Panc1 (cell line): Measurements from ENCODE around the gene THAP4. TPM values are rescaled to one million over a fixed set of nuclear protein-coding genes. Genes with fewer than 3 reads are reported as not detected.

Experiments
- ATAC-seq: fragments of 200-7000 bp; cut with Tn5 transposase; 2 replicates; pipeline ENCODE4 v1.9.1; 2020; ENCODE audit warnings: mild to moderate bottlenecking, moderate library complexity
- BruUV-seq: library from RNA; stranded (reverse); fragments of 400-500 nt; replicated peaks from 2 replicates; lab custom pipeline; 2021; lab: Mats Ljungman, UMichigan
- CTCF ChIA-PET: fragments of 300-600 bp; sonication (Branson Sonifier 250); formaldehyde crosslinking; loops from one replicate; lab custom pipeline; 2022; ENCODE audit warnings: antibody characterized with exemption; lab: Charles Lee
- POLR2A ChIA-PET: fragments of 300-600 bp; sonication (Branson Sonifier 250); formaldehyde crosslinking; loops from one replicate; lab custom pipeline; 2022; ENCODE audit warnings: antibody characterized with exemption; lab: Charles Lee
- DNase-seq: peaks from one replicate; pipeline ENCODE4 v3.0.0-alpha.2; 2010; ENCODE audit warnings: low read depth, low spot score
- H3K27ac ChIP-seq: 2 replicates; pipeline ENCODE4 v1.5.1; 2011; ENCODE audit warnings: mild to moderate bottlenecking, low read length, inconsistent platforms
- H3K27me3 ChIP-seq: fragments of 200-500 bp; sonication (Bioruptor generic); 2 replicates; pipeline ENCODE4 v1.6.0; 2014; ENCODE audit warnings: low read length, inconsistent platforms; ENCODE audit not compliant: control insufficient read depth, insufficient read depth
- H3K36me3 ChIP-seq: fragments of 200-500 bp; sonication (Bioruptor generic); 2 replicates; pipeline ENCODE4 v1.5.1; 2014; ENCODE audit warnings: inconsistent platforms, mild to moderate bottlenecking, low read length, moderate library complexity; ENCODE audit not compliant: control insufficient read depth, insufficient read depth
- H3K4me1 ChIP-seq: 2 replicates; pipeline ENCODE4 v1.5.1; 2011; ENCODE audit warnings: inconsistent platforms, mild to moderate bottlenecking, low read length, moderate library complexity; ENCODE audit not compliant: control insufficient read depth, insufficient read depth
- H3K4me3 ChIP-seq, 2 experiments: 2 replicates each; pipeline ENCODE4 v1.5.1; 2011 to 2012; ENCODE audit warnings: low read depth in 2 of 2, low read length in 2 of 2, mild to moderate bottlenecking in 2 of 2, inconsistent platforms in 1 of 2, moderate library complexity in 1 of 2
- H3K9me3 ChIP-seq: fragments of 200-500 bp; sonication (Bioruptor generic); 2 replicates; pipeline ENCODE4 v1.5.1; 2014; ENCODE audit warnings: low read depth, mild to moderate bottlenecking, inconsistent platforms, low read length, moderate library complexity; ENCODE audit not compliant: control insufficient read depth, insufficient read depth
- POLR2AphosphoS5 ChIP-seq: IDR thresholded peaks from 2 replicates; pipeline ENCODE4 v1.6.1; 2012; ENCODE audit warnings: mild to moderate bottlenecking, low read depth, low read length, moderate library complexity
- SIN3A ChIP-seq: IDR thresholded peaks from 2 replicates; pipeline ENCODE4 v1.6.1; 2012; ENCODE audit warnings: low read depth, mild to moderate bottlenecking, low read length, moderate library complexity, borderline replicate concordance; ENCODE audit not compliant: insufficient read depth
- TCF7L2 ChIP-seq: IDR thresholded peaks from 2 replicates; pipeline ENCODE4 v1.6.1; 2011; ENCODE audit warnings: mild to moderate bottlenecking, low read depth, low read length, inconsistent platforms
- in situ Hi-C: cut with HindIII; loops from 2 replicates; pipeline ENCODE4 v1.10.0; 2016; ENCODE audit warnings: low sequenced_read_pairs, low pct_unique_long_range_greater_than_20kb
- intact Hi-C: fragments of 100-400 bp; cut with micrococcal nuclease; formaldehyde crosslinking; loops from one replicate; pipeline ENCODE4 v1.10.0; 2022; ENCODE audit not compliant: unreplicated experiment
- total RNA-seq: library from RNA; stranded (reverse); gene quantifications from one replicate; pipeline ENCODE4 v1.2.1, GENCODE V29; 2021; ENCODE audit not compliant: unreplicated experiment
- TF ChIP-seq, protein P1 (sequence below), 2 experiments: IDR thresholded peaks; 2 replicates each; pipeline ENCODE4 v1.6.1; 2011 to 2012; ENCODE audit warnings: low read depth in 2 of 2, control low read depth in 1 of 2, low read length in 1 of 2, mild to moderate bottlenecking in 1 of 2, moderate library complexity in 1 of 2; ENCODE audit not compliant: insufficient read depth in 1 of 2
- TF ChIP-seq, protein P2 (sequence below): fragments of 450-650 bp; IDR thresholded peaks from 2 replicates; pipeline ENCODE4 v1.5.1; 2017; ENCODE audit warnings: mild to moderate bottlenecking

Gene THAP4
- total RNA-seq, 1 experiment from 2014 or later: 77.9 TPM

DNA sequence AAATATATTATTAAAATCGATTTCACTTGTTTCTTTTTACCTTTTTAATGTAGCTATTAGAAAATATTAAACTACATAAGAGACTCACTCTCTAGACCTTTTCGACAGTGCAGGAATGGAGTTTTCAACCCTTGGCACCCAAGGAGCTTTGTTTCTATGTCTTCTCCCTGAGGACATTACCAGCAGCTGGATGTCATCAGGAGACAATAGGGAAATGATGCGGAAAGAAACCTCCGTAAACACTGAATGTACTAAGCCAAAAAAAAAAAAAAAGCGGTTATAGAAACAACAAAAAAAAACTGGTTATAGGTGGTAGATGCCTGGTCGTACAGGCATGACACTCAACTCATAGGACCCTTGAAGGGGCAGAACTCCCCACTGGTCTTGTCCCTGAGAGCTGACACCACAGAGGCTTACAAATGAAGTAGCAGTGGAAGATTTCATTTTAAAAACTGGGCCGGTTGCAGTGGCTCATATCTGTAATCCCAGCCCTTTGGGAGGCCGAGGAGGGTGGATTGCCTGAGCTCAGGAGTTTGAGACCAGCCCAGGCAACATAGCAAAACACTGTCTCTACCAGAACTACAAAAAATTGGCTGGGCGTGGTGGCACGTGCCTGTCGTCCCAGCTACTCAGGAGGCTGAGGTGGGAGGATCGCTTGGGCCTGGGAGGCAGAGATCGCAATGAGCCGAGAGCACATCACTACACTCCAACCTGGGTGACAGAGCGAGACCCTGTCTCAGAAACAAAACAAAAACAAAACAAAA lies 23.8 kb downstream of the THAP4 start:
- Histone ChIP-seq H3K4me3 (no peak overlapping the region), H3K4me1 (peaks cover 5% of the 10 kb centered on the region; the same call in 1 of the 2 replicates), H3K9me3 (no peaks in the 10 kb centered on the region), H3K27me3 (no peaks in the 10 kb centered on the region), H3K27ac (no peak overlapping the region), H3K36me3 (no peaks in the 10 kb centered on the region)
- in situ Hi-C loops (no loop called here), intact Hi-C loops (no loop called here)
- CTCF ChIA-PET: no interaction called here
- POLR2A ChIA-PET: no interaction called here
- ATAC-seq (no peak), DNase-seq (no peak)
- BruUV-seq: no TSS peak
- TF ChIP-seq POLR2AphosphoS5: no peak
- TF ChIP-seq TCF7L2: no peak
- no peak for TF ChIP-seq SIN3A
- TF ChIP-seq, protein P1, sequence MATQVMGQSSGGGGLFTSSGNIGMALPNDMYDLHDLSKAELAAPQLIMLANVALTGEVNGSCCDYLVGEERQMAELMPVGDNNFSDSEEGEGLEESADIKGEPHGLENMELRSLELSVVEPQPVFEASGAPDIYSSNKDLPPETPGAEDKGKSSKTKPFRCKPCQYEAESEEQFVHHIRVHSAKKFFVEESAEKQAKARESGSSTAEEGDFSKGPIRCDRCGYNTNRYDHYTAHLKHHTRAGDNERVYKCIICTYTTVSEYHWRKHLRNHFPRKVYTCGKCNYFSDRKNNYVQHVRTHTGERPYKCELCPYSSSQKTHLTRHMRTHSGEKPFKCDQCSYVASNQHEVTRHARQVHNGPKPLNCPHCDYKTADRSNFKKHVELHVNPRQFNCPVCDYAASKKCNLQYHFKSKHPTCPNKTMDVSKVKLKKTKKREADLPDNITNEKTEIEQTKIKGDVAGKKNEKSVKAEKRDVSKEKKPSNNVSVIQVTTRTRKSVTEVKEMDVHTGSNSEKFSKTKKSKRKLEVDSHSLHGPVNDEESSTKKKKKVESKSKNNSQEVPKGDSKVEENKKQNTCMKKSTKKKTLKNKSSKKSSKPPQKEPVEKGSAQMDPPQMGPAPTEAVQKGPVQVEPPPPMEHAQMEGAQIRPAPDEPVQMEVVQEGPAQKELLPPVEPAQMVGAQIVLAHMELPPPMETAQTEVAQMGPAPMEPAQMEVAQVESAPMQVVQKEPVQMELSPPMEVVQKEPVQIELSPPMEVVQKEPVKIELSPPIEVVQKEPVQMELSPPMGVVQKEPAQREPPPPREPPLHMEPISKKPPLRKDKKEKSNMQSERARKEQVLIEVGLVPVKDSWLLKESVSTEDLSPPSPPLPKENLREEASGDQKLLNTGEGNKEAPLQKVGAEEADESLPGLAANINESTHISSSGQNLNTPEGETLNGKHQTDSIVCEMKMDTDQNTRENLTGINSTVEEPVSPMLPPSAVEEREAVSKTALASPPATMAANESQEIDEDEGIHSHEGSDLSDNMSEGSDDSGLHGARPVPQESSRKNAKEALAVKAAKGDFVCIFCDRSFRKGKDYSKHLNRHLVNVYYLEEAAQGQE (IDR thresholded peaks at IDR 0.05; ENCODE audit: insufficient read depth in 1 of 2, low read depth in 2 of 2, low read length in 1 of 2): no peak
- TF ChIP-seq, protein P2, sequence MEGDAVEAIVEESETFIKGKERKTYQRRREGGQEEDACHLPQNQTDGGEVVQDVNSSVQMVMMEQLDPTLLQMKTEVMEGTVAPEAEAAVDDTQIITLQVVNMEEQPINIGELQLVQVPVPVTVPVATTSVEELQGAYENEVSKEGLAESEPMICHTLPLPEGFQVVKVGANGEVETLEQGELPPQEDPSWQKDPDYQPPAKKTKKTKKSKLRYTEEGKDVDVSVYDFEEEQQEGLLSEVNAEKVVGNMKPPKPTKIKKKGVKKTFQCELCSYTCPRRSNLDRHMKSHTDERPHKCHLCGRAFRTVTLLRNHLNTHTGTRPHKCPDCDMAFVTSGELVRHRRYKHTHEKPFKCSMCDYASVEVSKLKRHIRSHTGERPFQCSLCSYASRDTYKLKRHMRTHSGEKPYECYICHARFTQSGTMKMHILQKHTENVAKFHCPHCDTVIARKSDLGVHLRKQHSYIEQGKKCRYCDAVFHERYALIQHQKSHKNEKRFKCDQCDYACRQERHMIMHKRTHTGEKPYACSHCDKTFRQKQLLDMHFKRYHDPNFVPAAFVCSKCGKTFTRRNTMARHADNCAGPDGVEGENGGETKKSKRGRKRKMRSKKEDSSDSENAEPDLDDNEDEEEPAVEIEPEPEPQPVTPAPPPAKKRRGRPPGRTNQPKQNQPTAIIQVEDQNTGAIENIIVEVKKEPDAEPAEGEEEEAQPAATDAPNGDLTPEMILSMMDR: no peak

DNA sequence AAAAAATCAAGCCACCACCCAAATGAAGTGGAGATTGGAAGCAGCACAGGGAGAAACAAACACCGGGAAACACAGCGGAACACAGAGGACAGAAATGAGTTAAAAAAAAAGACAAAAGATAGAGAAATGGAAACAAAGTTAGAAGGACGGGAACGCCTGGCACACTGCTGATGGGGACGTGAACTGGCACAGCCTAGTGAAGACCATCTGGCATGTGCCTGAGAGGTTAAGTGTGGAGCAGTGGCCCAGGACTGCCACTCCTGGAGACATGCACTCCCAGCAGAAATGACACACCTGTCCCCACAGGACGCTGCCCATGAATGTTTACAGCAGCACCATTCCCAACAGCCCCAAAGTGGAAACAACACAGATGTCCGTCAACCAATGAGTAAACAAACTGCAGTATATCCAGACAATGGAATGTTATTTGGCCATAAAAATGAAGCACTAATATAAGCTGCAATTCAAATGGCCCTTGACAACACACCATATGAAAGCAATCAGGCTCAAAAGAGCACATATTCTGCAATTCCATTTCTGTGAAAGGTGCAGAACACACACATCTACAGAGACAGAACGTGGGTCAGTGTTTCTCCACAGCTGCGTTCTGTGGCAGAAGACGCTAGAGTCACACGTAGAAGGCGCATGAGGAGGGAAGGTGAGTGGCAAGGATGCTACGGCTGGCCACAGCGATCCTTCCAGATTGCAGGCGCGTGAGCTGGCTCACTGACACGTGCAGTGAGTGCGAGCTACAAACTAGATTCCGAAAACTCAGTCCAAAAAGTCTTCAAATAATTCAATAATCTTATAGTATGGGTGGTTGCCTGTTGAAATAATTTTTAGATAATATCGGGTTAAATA lies 24.6 kb downstream of the THAP4 start:
- Histone ChIP-seq H3K9me3 (no peaks in the 10 kb centered on the region), H3K27me3 (no peaks in the 10 kb centered on the region), H3K36me3 (no peaks in the 10 kb centered on the region), H3K27ac (no peak overlapping the region), H3K4me1 (peaks cover 5% of the 10 kb centered on the region; the same call in 1 of the 2 replicates), H3K4me3 (no peak overlapping the region)
- ATAC-seq (no peak), DNase-seq (no peak)
- ChIA-PET POLR2A (no interaction called here), CTCF (no interaction called here)
- TF ChIP-seq TCF7L2 (no peak), POLR2AphosphoS5 (no peak), SIN3A (no peak)
- TF ChIP-seq, protein P2: no peak
- TF ChIP-seq, protein P1 (IDR thresholded peaks at IDR 0.05; ENCODE audit: insufficient read depth in 1 of 2, low read depth in 2 of 2, low read length in 1 of 2): no peak
- intact Hi-C loops: no loop called here
- in situ Hi-C loops: no loop called here
- TSS peak; percentile 23 for BruUV-seq
